ENCODE results near the gene MAP4K2.
"Not testable (repeated sequence)": the region's sequence is repeated elsewhere in the genome, so short reads cannot be mapped to it uniquely, and the experiment has no call there.

MAP4K2 gene

GRCh38 chr11:64838600-64839334, 35.8 kb upstream of the MAP4K2 start:
- DNase-seq (ENCODE audit: low read depth in 2 of 2), result no peak

- DNase-seq (ENCODE audit: low read depth in 2 of 2), result no peak
These were observed 34.9 kb upstream of the MAP4K2 start for GRCh38 chr11:64837887-64838351.

GRCh38 chr11:64836448-64837072, 33.5 kb upstream of the MAP4K2 start:
- no peak for DNase-seq (ENCODE audit: low read depth in 2 of 2)

GRCh38 chr11:64835616-64836447, 32.8 kb upstream of the MAP4K2 start:
- no peak for DNase-seq (ENCODE audit: low read depth in 2 of 2)

GRCh38 chr11:64834723-64835615, 32.0 kb upstream of the MAP4K2 start:
- DNase-seq (ENCODE audit: low read depth in 2 of 2), result no peak

- DNase-seq (ENCODE audit: low read depth in 2 of 2), result no peak
These were observed 31.2 kb upstream of the MAP4K2 start for GRCh38 chr11:64834031-64834722.

- no peak for DNase-seq (ENCODE audit: low read depth in 2 of 2)
These were observed 30.5 kb upstream of the MAP4K2 start for GRCh38 chr11:64833509-64833908.

- no peak for DNase-seq (ENCODE audit: low read depth in 2 of 2)
These were observed 30.1 kb upstream of the MAP4K2 start for GRCh38 chr11:64833198-64833502.

GRCh38 chr11:64832467-64833197, 29.6 kb upstream of the MAP4K2 start:
- no peak for DNase-seq (ENCODE audit: low read depth in 2 of 2)

GRCh38 chr11:64831411-64831891, 28.4 kb upstream of the MAP4K2 start:
- no peak for DNase-seq (ENCODE audit: low read depth in 2 of 2)

GRCh38 chr11:64829536-64830251, 26.7 kb upstream of the MAP4K2 start:
- no peak for DNase-seq (ENCODE audit: low read depth in 2 of 2)

- no peak for DNase-seq (ENCODE audit: low read depth in 2 of 2)
These were observed 24.4 kb upstream of the MAP4K2 start for GRCh38 chr11:64827451-64827839.

GRCh38 chr11:64826578-64827450, 23.8 kb upstream of the MAP4K2 start:
- no peak for DNase-seq (ENCODE audit: low read depth in 2 of 2)

GRCh38 chr11:64826062-64826461, 23.0 kb upstream of the MAP4K2 start:
- DNase-seq (ENCODE audit: low read depth in 2 of 2), result no peak

- DNase-seq (ENCODE audit: low read depth in 2 of 2), result no peak
These were observed 20.6 kb upstream of the MAP4K2 start for GRCh38 chr11:64823568-64824119.

- no peak for DNase-seq (ENCODE audit: low read depth in 2 of 2)
These were observed 14.5 kb upstream of the MAP4K2 start for GRCh38 chr11:64817476-64817875.

GRCh38 chr11:64815433-64815832, 12.4 kb upstream of the MAP4K2 start:
- not testable (repeated sequence) for DNase-seq (ENCODE audit: low read depth in 2 of 2)

- DNase-seq (ENCODE audit: low read depth in 2 of 2), result no peak
These were observed 11.7 kb upstream of the MAP4K2 start for GRCh38 chr11:64814712-64815187.

Data from fibroblast of skin of left quadriceps (primary cell).